ENCODE measurements around the gene PRKCI.
"Not testable (repeated sequence)": the region's sequence is repeated elsewhere in the genome, so short reads cannot be mapped to it uniquely, and the experiment has no call there.

The PRKCI gene

GRCh38 chr3:170225166-170225565 is 2.9 kb downstream of the PRKCI start:
- DNase-seq = no peak

- no peak for DNase-seq
These were observed 4.3 kb downstream of the PRKCI start for GRCh38 chr3:170226426-170226960.

GRCh38 chr3:170228093-170228766 is 6.0 kb downstream of the PRKCI start:
- no peak for DNase-seq

- DNase-seq = no peak
These were observed 10.0 kb downstream of the PRKCI start for GRCh38 chr3:170232266-170232665.

GRCh38 chr3:170233530-170233929 is 11.3 kb downstream of the PRKCI start:
- DNase-seq = no peak

- DNase-seq = no peak
These were observed 17.9 kb downstream of the PRKCI start for GRCh38 chr3:170240142-170240541.

- DNase-seq = no peak
These were observed 18.4 kb downstream of the PRKCI start for GRCh38 chr3:170240671-170241070.

GRCh38 chr3:170244576-170244975 is 22.4 kb downstream of the PRKCI start:
- DNase-seq = no peak

- DNase-seq = no peak
These were observed 25.7 kb downstream of the PRKCI start for GRCh38 chr3:170247875-170248274.

- DNase-seq = no peak
These were observed 34.4 kb downstream of the PRKCI start for GRCh38 chr3:170256597-170256996.

- peak; percentile 59 for DNase-seq
These were observed 34.9 kb downstream of the PRKCI start for GRCh38 chr3:170257145-170257544.

- DNase-seq = no peak
These were observed 35.9 kb downstream of the PRKCI start for GRCh38 chr3:170258105-170258487.

- DNase-seq = no peak
These were observed 37.7 kb downstream of the PRKCI start for GRCh38 chr3:170259907-170260306.

- DNase-seq = no peak
These were observed 45.6 kb downstream of the PRKCI start for GRCh38 chr3:170267793-170268192.

GRCh38 chr3:170269673-170270254 is 47.5 kb downstream of the PRKCI start:
- DNase-seq = not testable (repeated sequence)

GRCh38 chr3:170270282-170270881 is 48.2 kb downstream of the PRKCI start:
- no peak for DNase-seq

GRCh38 chr3:170274641-170275040 is 52.4 kb downstream of the PRKCI start:
- no peak for DNase-seq

GRCh38 chr3:170275832-170276231 is 53.6 kb downstream of the PRKCI start:
- DNase-seq = no peak

GRCh38 chr3:170277311-170277710 is 55.1 kb downstream of the PRKCI start:
- not testable (repeated sequence) for DNase-seq

GRCh38 chr3:170277833-170278580 is 55.8 kb downstream of the PRKCI start:
- DNase-seq = no peak

GRCh38 chr3:170278627-170279026 is 56.4 kb downstream of the PRKCI start:
- DNase-seq = no peak

- no peak for DNase-seq
These were observed 68.0 kb downstream of the PRKCI start for GRCh38 chr3:170290194-170290593.

GRCh38 chr3:170295586-170295985 is 73.4 kb downstream of the PRKCI start:
- DNase-seq = no peak

- no peak for DNase-seq
These were observed 74.5 kb downstream of the PRKCI start for GRCh38 chr3:170296703-170297102.

All from activated CD4-positive, alpha-beta T cell treated with anti-CD3 and anti-CD28 coated beads for 48 hours (primary cell).